Activated naive CD8-positive, alpha-beta T cell treated with anti-CD3 and anti-CD28 coated beads, Interleukin-2, amount 50 U/mL, for 16 hours (primary cell): ENCODE results near the gene SLC7A14.

Experiments
- DNase-seq: peaks from one replicate; pipeline ENCODE4 v3.0.0-alpha.2; 2020; ENCODE audit warnings: low read depth, low spot score

Gene SLC7A14

DNA sequence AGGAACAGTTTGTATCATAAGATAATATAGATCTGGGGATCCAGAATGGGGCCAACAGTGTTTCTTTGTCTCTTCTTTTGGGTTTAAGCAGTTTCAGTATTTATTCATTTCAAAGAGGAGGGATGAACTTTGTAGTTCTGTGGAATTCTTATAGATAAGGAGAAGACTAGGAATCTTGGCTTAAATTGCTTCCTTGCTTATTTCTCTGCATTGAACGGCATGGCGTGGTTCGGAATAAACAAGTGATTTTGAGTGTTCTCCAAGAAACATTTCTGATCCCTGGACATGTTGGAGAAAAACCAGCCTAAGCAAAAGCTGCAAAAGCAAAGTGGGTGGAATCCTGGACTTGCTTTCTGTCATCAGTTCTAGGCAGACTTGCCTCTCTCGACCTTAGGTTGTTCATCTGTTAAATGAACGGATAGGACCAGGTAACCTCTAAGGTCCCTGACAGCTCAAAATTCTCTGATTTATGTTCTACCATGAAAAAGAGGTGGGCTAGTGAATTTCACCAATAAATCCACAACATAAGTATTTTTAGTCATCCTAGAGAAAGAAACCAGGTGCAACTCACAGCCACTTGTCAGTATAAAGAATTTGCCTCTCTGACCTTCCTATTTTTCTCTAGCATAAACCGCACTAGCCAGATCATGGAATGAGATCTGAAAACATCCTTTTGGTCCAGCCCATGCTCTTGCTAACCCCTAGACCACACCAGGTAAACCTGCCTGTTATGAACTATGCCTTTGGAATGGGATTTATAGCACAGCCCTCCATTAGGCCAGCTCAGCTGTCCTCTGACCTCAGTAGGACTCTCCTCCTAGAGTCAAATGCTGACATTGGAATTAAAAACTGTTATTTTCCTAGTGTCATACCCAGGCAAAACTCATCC is 88.4 kb downstream of the SLC7A14 start:
- no peak for DNase-seq

DNA sequence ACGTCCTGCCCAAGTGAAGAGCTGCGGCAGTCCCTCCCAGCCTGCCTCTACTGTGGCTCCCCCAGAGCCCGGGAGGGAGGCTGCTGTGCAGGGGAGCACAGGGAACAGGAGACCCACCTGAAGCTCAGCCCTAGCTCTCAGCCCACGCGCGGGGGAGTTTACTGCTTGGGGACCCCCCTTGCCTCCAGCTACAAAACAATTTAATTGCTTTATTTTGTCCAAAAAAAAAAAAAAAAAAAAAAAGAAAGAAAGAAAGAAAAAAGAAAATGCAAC is 89.1 kb downstream of the SLC7A14 start:
- no peak for DNase-seq

GRCh38 chr3:170496026-170496867 is 89.6 kb downstream of the SLC7A14 start:
- no peak for DNase-seq

- no peak for DNase-seq
Measured at GRCh38 chr3:170494766-170495165, 91.1 kb downstream of the SLC7A14 start.

DNA sequence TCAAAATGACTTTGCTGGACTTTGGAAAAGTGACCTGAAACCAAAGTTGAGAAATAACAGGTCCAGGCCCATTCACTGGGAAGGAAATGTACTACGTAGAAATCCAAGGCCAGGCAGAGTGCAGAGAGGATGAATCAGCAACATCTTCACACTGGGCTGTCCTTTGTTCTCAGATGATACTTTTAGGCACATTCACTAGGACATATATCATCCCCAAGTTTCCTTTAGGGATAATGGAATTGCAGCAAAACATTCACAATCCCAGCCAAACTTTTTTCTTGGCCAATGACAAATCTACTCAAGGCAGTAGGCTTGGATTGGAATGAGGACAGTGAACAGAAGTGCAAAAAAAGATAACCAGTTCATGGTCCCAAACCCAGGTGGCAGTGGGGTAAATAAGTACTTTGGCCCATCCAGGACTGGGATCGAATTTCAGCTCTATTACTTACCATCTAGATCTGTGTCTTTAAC is 92.1 kb downstream of the SLC7A14 start:
- no peak for DNase-seq

- no peak for DNase-seq
Measured at GRCh38 chr3:170491901-170492300, 94.0 kb downstream of the SLC7A14 start.

- DNase-seq, result no peak
Measured at GRCh38 chr3:170490828-170491560, 94.9 kb downstream of the SLC7A14 start.

DNA sequence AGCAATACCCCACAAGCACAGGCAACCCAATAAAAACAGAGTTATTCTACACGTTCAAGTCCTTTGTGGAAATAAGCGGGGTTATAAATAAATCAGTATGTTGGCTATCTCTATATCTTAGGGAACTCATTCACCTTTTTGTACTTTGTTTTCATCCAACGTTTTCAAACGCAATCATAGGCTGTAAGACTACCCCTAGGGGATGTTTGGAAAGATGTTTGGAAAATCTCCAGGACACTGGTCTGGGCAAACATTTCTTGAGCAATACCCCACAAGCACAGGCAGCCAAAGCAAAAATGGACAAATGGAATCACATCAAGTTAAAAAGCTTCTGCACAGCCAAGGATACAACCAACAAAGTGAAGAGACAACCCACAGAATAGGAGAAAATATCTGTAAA is 97.1 kb downstream of the SLC7A14 start:
- DNase-seq, result no peak

GRCh38 chr3:170487031-170487430 is 98.8 kb downstream of the SLC7A14 start:
- DNase-seq, result no peak

DNA sequence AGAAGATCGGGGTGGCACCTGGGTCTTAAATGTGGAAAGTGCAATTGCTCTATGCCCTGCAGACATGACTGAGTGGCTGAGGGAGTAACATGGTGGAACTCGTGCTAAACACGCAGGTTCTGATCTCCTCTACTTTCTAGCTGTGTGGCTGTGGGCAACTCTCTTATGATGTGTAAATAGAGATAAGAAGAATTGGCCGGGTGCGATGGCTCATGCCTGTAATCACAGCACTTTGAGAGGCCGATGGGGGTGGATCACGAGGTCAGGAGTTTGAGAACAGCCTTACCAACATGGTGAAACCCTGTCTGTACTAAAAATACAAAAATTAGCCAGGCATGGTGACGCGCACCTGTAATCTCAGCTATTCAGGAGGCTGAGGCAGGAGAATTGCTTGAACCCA is 99.5 kb downstream of the SLC7A14 start:
- no peak for DNase-seq

GRCh38 chr3:170485696-170486095 is 100.2 kb downstream of the SLC7A14 start:
- DNase-seq, result no peak

GRCh38 chr3:170485294-170485693 is 100.6 kb downstream of the SLC7A14 start:
- DNase-seq, result no peak

- DNase-seq, result no peak
Measured at GRCh38 chr3:170484869-170485268, 101.0 kb downstream of the SLC7A14 start.

DNA sequence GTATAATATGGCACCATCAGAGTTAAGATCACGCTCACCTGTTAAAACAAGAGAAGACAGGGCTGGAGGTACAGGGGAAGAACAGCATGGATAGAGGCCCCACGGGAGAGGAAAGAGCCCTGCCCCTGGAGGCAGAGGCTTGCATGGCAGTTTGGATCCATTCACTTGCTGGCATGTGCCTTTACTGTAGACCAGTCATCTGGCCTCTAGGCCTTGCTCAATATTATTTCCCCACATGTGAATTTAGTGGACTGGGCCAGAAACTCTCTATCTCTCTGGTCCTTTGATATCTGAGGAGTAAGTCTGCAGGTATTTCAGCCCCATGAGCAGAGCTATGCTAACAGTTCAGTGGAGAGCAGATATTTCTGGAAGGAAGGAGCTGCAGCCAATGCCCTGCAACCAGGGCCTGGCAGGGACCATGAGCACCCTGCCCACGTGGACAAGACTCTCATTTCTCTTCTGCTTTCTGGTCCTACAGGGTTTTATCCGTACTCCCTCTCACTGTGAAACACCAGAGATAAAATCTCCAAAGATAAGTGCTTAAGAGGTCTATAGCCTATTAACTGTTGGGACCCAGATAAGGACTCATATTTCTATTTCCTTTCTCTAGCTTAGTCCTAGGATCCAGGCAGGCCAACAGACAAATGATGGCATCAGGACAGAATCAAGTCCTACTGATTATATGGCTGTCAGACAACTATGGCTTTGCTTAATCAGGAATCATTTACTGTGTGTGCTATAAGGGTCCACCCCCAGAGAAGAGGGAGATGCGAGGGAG is 102.2 kb downstream of the SLC7A14 start:
- DNase-seq, result no peak

- no peak for DNase-seq
Measured at GRCh38 chr3:170482199-170482598, 103.7 kb downstream of the SLC7A14 start.

- no peak for DNase-seq
Measured at GRCh38 chr3:170480111-170480510, 105.8 kb downstream of the SLC7A14 start.

- no peak for DNase-seq
Measured at GRCh38 chr3:170477395-170477794, 108.5 kb downstream of the SLC7A14 start.

DNA sequence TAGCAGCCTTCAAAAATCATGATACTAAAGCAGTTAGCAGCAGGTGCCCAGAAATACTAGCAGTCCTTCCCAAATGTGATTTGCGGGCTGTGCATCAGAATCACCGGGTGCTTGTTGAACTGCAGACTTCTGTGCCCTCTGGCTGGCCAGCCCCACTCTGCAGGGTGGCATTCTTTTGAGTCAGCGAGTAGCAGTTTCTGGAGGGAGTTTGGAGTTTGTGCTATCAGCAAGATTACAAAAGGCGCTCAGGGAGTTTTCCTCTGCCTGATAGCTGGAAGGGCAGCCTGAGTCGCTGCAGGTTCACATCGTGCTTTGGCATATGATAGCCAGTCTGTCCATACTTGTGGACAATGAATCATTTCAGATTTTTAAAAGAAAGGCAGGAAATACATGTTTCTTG is 109.6 kb downstream of the SLC7A14 start:
- DNase-seq, result no peak

- DNase-seq, result no peak
Measured at GRCh38 chr3:170475092-170475685, 110.7 kb downstream of the SLC7A14 start.

GRCh38 chr3:170473358-170473757 is 112.5 kb downstream of the SLC7A14 start:
- no peak for DNase-seq

- no peak for DNase-seq
Measured at GRCh38 chr3:170471149-170471548, 114.7 kb downstream of the SLC7A14 start.
